ENCODE results near the gene ATOX1.

ATOX1 gene

GRCh38 chr5:151770383-151771258 lies 12.2 kb upstream of the ATOX1 start:
- DNase-seq (ENCODE audit: low read depth, low spot score), result no peak

DNA sequence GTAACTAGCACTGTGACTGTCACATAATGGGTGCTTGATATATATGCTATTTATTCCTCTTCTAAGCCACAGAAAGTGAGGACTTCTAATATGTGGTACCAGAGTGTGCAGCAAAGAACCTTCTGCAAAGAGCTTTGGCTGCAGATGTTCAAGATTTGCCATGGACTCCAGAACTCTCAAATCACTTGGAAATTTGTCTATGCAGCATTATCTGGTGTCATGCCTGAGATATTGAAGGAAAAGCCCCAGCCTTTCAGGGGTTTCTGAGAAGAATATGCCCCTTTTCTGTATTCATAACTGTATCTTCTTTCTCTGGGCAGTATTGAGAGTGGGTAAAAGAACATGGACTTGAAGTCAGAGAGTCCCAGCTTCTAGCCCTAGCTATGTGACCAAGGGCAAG lies 8.5 kb upstream of the ATOX1 start:
- no peak for DNase-seq (ENCODE audit: low read depth, low spot score)

DNA sequence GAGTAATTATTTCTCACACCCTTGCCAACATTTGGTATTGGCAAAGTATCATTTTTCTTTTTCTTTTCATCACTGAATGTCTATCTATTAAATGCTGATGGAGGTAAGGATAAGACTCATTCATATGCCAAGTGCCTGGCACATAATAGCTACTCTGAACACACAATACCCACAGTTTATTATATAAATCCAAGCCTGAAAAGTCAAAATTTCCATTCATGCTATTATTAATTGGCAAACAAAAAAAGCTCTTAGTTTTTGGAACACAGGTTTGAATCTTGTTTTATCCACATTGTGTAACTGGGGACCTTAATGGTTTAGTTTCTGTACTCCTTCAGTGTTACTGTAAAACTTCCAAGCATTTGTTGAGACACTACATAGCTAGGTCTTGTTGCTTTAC lies 6.4 kb upstream of the ATOX1 start:
- no peak for DNase-seq (ENCODE audit: low read depth, low spot score)

DNA sequence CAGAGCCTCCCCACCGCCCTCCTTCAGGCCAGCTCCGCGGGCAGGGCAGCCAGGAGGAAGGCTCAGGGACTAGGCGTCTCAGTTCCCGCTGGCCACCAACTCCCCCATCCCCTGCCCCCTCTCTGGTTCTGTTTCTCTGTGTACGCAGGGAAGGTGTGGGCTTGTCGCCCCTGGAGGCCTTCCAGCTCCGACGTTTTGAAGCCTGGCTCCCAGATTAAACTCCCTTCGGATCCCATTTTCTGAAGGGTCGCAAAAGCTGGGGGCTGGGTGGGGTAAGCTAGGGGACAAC lies 346 bp downstream of the ATOX1 start:
- DNase-seq (ENCODE audit: low read depth, low spot score), result no peak

GRCh38 chr5:151757233-151758140 lies 944 bp downstream of the ATOX1 start:
- no peak for DNase-seq (ENCODE audit: low read depth, low spot score)

DNA sequence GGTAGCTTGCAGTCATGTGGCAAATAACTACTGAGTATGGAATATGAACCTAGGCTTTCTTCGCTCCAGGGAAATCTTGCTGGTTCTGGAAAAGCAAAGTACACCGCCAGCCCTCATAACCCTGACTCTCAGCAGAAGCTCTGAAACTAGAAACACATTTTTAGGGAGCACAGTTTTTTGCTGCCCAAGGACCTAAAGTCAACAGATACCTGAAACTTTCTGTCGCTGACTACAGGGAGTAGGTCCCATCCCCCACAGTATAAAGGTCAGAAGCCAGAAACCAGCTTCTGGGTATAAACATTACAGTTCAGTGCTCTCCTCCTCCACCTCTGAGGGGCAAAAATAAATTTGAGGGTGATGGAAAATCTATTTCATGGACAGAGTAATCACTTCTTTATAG lies 3.0 kb downstream of the ATOX1 start:
- DNase-seq (ENCODE audit: low read depth, low spot score), result no peak

DNA sequence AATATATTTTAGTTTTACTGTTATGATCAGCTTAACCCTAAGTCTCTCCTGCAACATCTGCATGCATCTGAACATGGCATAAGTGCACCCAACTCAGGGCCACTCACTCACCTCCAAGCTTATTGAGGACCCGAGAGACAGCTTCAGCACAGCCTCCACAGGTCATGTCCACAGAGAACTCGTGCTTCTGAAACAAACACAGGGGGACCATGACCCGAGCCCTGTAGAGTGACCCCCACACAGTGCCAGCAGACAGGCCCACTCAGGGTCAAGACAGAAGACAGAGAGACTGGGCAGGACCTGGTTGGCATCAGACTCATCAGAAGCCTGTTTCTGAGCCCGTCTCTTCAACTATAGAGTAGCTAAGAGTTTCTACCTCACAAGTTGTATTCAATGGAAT lies 6.8 kb downstream of the ATOX1 start:
- no peak for DNase-seq (ENCODE audit: low read depth, low spot score)

DNA sequence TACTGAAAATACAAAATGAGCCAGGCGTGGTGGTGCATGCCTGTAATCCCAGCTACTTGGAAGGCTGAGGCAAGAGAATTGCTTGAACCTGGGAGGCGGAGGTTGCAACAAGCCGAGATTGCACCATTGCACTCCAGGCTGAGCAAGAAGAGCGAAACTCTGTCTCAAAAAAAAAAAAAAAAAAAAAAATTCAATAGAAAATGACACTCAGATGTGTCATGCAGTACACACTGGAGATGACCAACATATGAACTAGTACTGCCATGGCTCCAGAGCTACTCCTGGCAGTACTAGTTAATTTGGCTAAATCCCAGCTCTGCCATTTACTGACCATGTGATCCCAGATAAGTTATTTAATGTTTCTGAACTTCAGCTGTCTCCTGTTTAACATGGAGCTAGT lies 7.3 kb downstream of the ATOX1 start:
- DNase-seq (ENCODE audit: low read depth, low spot score), result no peak

- DNase-seq (ENCODE audit: low read depth, low spot score), result no peak
These were observed 8.3 kb downstream of the ATOX1 start for GRCh38 chr5:151750121-151750520.

DNA sequence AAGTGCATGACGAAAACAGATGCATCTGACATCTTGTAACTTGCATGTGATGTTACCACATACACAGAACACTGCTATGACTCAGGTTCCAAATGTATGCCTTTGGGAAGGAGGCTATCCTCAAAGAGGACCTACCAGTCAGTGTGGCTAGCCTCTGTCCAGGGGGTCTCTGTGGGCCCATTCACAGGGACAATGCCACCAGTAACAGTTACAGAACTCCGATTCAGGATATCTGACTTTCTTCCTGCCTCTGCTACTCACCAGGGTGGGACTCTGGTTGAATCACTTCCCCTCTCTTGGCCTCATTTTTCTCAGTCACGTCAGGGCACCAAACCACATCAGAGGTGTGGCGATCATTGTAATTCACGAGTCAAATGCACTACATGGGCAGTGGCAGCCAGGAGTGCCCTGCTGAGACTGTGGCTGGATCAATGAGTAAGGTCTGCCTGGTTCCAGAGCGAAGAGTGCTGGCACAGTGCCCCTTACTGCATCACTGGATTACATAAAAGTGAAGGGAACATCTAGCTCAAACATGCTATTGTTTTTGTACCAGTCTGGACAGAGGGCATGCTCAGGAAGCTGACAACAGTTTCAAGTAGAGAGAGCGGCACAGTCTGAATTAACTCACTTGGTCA lies 13.2 kb downstream of the ATOX1 start:
- no peak for DNase-seq (ENCODE audit: low read depth, low spot score)

GRCh38 chr5:151743530-151743929 lies 14.9 kb downstream of the ATOX1 start:
- DNase-seq (ENCODE audit: low read depth, low spot score), result no peak

DNA sequence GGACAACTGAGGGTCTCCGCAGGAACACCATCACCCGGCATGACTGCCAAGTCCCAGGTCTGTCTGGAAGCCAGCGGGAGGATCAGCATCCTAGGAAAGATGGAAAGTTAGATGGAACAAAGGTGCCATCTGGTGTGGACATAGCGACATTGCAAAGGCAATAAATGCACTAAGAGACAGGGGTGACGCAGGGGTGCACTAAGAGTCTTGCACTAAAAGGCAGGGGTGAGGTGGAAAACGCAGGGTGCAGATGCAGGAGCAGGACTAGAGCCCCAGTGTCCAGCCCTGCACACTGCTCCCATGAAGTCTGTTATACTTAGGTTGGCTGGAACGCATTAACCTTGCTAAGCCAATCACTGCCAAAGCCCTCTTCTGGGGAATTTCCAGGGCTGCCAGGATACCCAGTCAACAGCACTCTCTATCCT lies 15.5 kb downstream of the ATOX1 start:
- no peak for DNase-seq (ENCODE audit: low read depth, low spot score)

DNA sequence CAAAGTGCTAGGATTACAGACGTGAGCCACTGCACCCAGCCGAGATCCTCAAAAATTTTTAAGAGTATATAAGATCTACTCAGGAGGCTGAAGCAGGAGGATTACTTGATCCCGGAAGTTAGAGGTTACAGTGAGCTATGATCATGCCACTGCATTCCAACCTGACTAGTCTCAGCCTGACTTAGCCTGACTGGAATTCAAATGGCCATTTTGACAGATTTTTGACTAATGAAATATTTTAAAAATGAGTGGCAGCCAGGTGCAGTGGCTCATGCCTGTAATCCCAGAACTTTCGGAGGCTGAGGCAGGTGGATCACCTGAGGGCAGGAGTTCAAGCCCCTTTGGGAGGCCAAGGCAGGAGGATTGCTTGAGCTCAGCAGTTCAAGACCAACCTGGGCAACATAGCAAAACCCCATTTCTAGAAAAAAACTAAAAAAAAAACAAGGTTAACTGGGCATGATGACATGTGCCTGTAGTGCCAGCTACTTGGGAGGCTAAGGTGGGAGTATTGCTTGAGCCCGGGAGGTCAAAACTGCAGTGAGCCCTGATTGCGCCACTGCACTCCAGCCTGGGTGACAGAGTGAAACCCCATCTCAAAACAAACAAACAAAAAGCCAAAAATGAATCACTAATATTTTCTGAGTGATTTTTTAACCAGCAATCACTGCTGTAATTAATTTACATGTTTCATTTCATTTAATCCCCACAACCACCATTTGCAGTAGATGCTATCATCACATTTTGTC lies 16.6 kb downstream of the ATOX1 start:
- DNase-seq (ENCODE audit: low read depth, low spot score), result no peak

GRCh38 chr5:151740958-151741373 lies 17.5 kb downstream of the ATOX1 start:
- DNase-seq (ENCODE audit: low read depth, low spot score), result no peak

DNA sequence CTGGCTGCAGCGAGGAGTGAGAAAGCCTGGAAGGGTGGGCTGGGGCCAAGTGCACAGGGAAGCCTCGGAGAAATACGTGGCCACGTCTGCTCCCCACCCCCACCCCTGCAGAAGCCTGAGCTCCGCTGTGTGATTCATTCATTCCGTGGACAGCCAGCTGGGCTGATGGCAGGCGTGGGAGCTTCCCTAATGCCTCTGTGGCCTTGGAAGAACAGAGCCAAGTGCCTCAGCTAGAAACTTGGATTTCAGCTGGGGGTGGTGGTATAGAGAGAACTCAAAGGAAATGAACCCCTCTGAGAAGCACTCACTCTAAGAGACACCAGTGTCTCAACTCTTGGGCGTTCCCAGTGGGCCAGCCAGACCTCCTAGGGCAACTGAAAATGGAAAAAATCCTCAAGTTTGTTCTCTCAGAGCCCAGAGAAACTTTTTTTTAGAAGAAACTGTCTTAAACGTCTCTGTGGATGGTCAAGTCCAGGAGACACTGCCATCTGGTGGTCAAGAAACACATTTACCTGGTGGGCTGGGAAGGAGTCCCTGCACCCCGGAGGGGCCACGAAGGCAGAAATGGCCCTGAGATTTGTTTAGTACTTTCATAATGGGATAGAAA lies 18.0 kb downstream of the ATOX1 start:
- peak; percentile 42 for DNase-seq (ENCODE audit: low read depth, low spot score)

DNA sequence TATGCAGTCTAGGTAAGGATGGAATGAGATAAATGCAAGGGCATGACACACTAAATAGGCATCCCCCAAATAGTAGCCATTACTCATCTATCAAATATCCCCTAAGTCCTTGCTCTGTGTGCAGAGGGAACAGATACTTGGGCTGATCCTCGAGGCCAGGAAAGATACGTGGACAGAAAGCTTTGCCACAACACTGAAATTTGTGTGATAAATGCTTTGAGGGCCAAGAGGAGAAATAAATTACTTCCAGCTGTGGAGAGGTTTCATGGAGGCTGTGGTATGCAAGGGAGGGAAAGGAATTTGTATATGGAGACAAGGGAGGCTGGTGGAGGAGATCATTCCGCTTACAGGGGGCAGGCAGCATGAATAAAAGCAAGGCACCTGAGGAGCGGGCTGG lies 18.5 kb downstream of the ATOX1 start:
- no peak for DNase-seq (ENCODE audit: low read depth, low spot score)

GRCh38 chr5:151739395-151739794 lies 19.0 kb downstream of the ATOX1 start:
- DNase-seq (ENCODE audit: low read depth, low spot score), result no peak

DNA sequence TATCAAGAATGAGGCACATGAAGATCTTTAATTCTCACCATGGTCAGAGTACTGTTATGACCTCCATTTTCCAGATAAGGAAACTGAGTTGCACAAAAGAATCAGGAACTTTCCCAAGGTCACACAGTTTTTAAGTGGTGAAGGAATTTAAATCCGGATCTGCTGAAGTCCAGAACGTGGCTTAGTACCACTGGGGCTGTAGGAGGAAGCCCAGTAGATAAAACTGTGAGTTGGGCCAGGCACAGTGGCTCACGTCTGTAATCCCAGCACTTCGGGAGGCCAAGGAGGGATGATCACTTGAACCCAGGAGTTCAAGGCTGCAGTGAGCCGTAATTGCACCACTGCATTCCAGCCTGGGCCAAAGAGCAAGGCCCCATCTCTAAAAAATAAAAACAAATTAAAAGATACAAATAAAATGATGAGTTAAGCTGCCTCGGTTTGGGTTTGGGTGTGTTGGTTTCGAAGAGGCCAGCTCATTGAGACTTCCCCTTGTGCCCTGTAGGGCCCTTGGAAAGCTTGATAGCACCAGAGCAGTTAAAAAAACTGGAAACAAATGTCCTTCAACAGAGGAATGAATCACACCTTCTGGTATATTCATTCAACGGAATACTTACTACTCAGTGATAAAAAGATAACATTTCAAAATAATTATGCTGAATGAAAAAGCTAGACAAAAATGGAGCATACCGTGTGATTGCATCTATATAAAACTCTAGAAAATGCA lies 20.1 kb downstream of the ATOX1 start:
- no peak for DNase-seq (ENCODE audit: low read depth, low spot score)

DNA sequence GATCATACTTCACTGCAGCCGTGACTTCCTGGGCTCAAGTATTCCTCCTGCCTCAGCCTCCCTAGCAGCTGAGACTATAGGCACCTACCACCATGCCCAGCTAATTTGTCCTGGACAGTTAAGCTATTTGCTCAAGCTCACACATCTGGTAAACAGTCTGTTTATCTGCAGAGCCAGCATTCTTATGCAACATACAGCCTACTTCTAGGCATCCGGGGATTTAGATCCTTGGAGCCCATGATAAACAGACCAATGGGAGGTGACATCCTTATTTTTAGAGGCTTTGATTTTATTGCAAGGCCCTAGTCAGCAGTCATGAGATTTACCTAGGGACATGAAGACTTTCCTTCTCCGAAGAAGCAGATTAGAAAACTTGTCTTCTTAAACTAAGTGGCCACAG lies 21.0 kb downstream of the ATOX1 start:
- no peak for DNase-seq (ENCODE audit: low read depth, low spot score)

DNA sequence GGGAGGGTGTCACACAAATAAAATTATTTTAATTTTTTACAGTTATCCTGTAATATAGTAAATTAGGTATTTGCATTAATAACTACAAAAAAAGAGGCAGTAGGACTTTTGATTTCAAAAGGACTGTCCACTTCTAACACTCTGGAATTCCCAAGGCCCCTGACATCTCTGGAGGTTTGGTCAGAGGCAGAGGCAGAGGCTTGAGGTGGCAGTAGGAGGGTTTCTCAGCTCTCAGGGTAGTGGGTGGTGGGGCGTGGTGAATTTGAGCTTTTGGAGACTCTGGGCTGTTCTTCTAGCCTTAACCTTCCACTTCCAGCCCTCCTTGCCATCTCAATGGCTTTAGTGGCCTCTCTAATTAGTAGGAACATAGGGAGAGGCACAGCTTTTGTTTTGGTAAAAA lies 22.8 kb downstream of the ATOX1 start:
- no peak for DNase-seq (ENCODE audit: low read depth, low spot score)

- no peak for DNase-seq (ENCODE audit: low read depth, low spot score)
These were observed 24.4 kb downstream of the ATOX1 start for GRCh38 chr5:151734064-151734408.
